Measurements from ENCODE around the gene PTPRT. TPM values are rescaled to one million over a fixed set of nuclear protein-coding genes. Genes with fewer than 3 reads are reported as not detected.

The PTPRT gene
- under 0.01 TPM for total RNA-seq

GRCh38 chr20:43189554-43190331 lies at the start of gene PTPRT:
PTPRT (minus strand) TSS chr20:43189906; CDS start chr20:43189733, 173 bp downstream.
- H3K27me3 ChIP-seq (ENCODE audit: insufficient read depth, low read length) = peaks cover 19% of the 10 kb centered on the region
- H3K9me3 ChIP-seq (ENCODE audit: low read depth, low read length) = no peaks in the 10 kb centered on the region
- no peak within 1 kb of the TSS for H3K4me3 ChIP-seq (ENCODE audit: low read length)
- no peaks in the 10 kb centered on the region for H3K4me1 ChIP-seq (ENCODE audit: insufficient read depth, low read length)

GRCh38 chr20:43238833-43239232 lies 49.1 kb upstream of the PTPRT start:
- Histone ChIP-seq H3K9me3 (ENCODE audit: low read depth, low read length) (no peaks in the 10 kb centered on the region), H3K4me1 (ENCODE audit: insufficient read depth, low read length) (no peaks in the 10 kb centered on the region), H3K27me3 (ENCODE audit: insufficient read depth, low read length) (no peaks in the 10 kb centered on the region), H3K4me3 (ENCODE audit: low read length) (no peak overlapping the region)

- Histone ChIP-seq H3K4me3 (ENCODE audit: low read length) (no peak overlapping the region), H3K9me3 (ENCODE audit: low read depth, low read length) (no peaks in the 10 kb centered on the region), H3K27me3 (ENCODE audit: insufficient read depth, low read length) (no peaks in the 10 kb centered on the region), H3K4me1 (ENCODE audit: insufficient read depth, low read length) (no peaks in the 10 kb centered on the region)
Measured at GRCh38 chr20:43238266-43238665, 48.6 kb upstream of the PTPRT start.

- no peaks in the 10 kb centered on the region for H3K4me1 ChIP-seq (ENCODE audit: insufficient read depth, low read length)
- no peak overlapping the region for H3K4me3 ChIP-seq (ENCODE audit: low read length)
- H3K9me3 ChIP-seq (ENCODE audit: low read depth, low read length) = no peaks in the 10 kb centered on the region
- no peaks in the 10 kb centered on the region for H3K27me3 ChIP-seq (ENCODE audit: insufficient read depth, low read length)
Measured at GRCh38 chr20:43237651-43238168, 48.0 kb upstream of the PTPRT start.

GRCh38 chr20:43235998-43236397 lies 46.3 kb upstream of the PTPRT start:
- no peaks in the 10 kb centered on the region for H3K27me3 ChIP-seq (ENCODE audit: insufficient read depth, low read length)
- H3K4me1 ChIP-seq (ENCODE audit: insufficient read depth, low read length) = no peaks in the 10 kb centered on the region
- H3K4me3 ChIP-seq (ENCODE audit: low read length) = no peak overlapping the region
- no peaks in the 10 kb centered on the region for H3K9me3 ChIP-seq (ENCODE audit: low read depth, low read length)

GRCh38 chr20:43231829-43232228 lies 42.1 kb upstream of the PTPRT start:
- no peaks in the 10 kb centered on the region for H3K9me3 ChIP-seq (ENCODE audit: low read depth, low read length)
- no peaks in the 10 kb centered on the region for H3K4me1 ChIP-seq (ENCODE audit: insufficient read depth, low read length)
- H3K27me3 ChIP-seq (ENCODE audit: insufficient read depth, low read length) = no peaks in the 10 kb centered on the region
- H3K4me3 ChIP-seq (ENCODE audit: low read length) = no peak overlapping the region

- no peak overlapping the region for H3K4me3 ChIP-seq (ENCODE audit: low read length)
- no peaks in the 10 kb centered on the region for H3K4me1 ChIP-seq (ENCODE audit: insufficient read depth, low read length)
- no peaks in the 10 kb centered on the region for H3K9me3 ChIP-seq (ENCODE audit: low read depth, low read length)
- H3K27me3 ChIP-seq (ENCODE audit: insufficient read depth, low read length) = no peaks in the 10 kb centered on the region
Measured at GRCh38 chr20:43229696-43230095, 40.0 kb upstream of the PTPRT start.

- Histone ChIP-seq H3K27me3 (ENCODE audit: insufficient read depth, low read length) (no peaks in the 10 kb centered on the region), H3K9me3 (ENCODE audit: low read depth, low read length) (no peaks in the 10 kb centered on the region), H3K4me1 (ENCODE audit: insufficient read depth, low read length) (no peaks in the 10 kb centered on the region), H3K4me3 (ENCODE audit: low read length) (no peak overlapping the region)
Measured at GRCh38 chr20:43220612-43221011, 30.9 kb upstream of the PTPRT start.

GRCh38 chr20:43210901-43211300 lies 21.2 kb upstream of the PTPRT start:
- no peaks in the 10 kb centered on the region for H3K9me3 ChIP-seq (ENCODE audit: low read depth, low read length)
- H3K4me3 ChIP-seq (ENCODE audit: low read length) = no peak overlapping the region
- H3K27me3 ChIP-seq (ENCODE audit: insufficient read depth, low read length) = no peaks in the 10 kb centered on the region
- no peaks in the 10 kb centered on the region for H3K4me1 ChIP-seq (ENCODE audit: insufficient read depth, low read length)

- no peaks in the 10 kb centered on the region for H3K27me3 ChIP-seq (ENCODE audit: insufficient read depth, low read length)
- no peaks in the 10 kb centered on the region for H3K9me3 ChIP-seq (ENCODE audit: low read depth, low read length)
- no peak overlapping the region for H3K4me3 ChIP-seq (ENCODE audit: low read length)
- H3K4me1 ChIP-seq (ENCODE audit: insufficient read depth, low read length) = no peaks in the 10 kb centered on the region
Measured at GRCh38 chr20:43209831-43210230, 20.1 kb upstream of the PTPRT start.

GRCh38 chr20:43205699-43206098 lies 16.0 kb upstream of the PTPRT start:
- no peaks in the 10 kb centered on the region for H3K4me1 ChIP-seq (ENCODE audit: insufficient read depth, low read length)
- H3K9me3 ChIP-seq (ENCODE audit: low read depth, low read length) = no peaks in the 10 kb centered on the region
- no peaks in the 10 kb centered on the region for H3K27me3 ChIP-seq (ENCODE audit: insufficient read depth, low read length)
- H3K4me3 ChIP-seq (ENCODE audit: low read length) = no peak overlapping the region

- Histone ChIP-seq H3K9me3 (ENCODE audit: low read depth, low read length) (no peaks in the 10 kb centered on the region), H3K27me3 (ENCODE audit: insufficient read depth, low read length) (no peaks in the 10 kb centered on the region), H3K4me3 (ENCODE audit: low read length) (no peak overlapping the region), H3K4me1 (ENCODE audit: insufficient read depth, low read length) (no peaks in the 10 kb centered on the region)
Measured at GRCh38 chr20:43202100-43202499, 12.4 kb upstream of the PTPRT start.

GRCh38 chr20:43198607-43199006 lies 8.9 kb upstream of the PTPRT start:
- H3K4me1 ChIP-seq (ENCODE audit: insufficient read depth, low read length) = no peaks in the 10 kb centered on the region
- no peak overlapping the region for H3K4me3 ChIP-seq (ENCODE audit: low read length)
- no peaks in the 10 kb centered on the region for H3K9me3 ChIP-seq (ENCODE audit: low read depth, low read length)

GRCh38 chr20:43196243-43196642 lies 6.5 kb upstream of the PTPRT start:
- H3K27me3 ChIP-seq (ENCODE audit: insufficient read depth, low read length) = no peaks in the 10 kb centered on the region
- H3K4me3 ChIP-seq (ENCODE audit: low read length) = no peak overlapping the region
- H3K4me1 ChIP-seq (ENCODE audit: insufficient read depth, low read length) = no peaks in the 10 kb centered on the region
- H3K9me3 ChIP-seq (ENCODE audit: low read depth, low read length) = no peaks in the 10 kb centered on the region

More at GRCh38 chr20:43198607-43199006, 8.9 kb upstream of the PTPRT start:
- H3K27me3 ChIP-seq (ENCODE audit: insufficient read depth, low read length) = no peaks in the 10 kb centered on the region

- Histone ChIP-seq H3K9me3 (ENCODE audit: low read depth, low read length) (no peaks in the 10 kb centered on the region), H3K27me3 (ENCODE audit: insufficient read depth, low read length) (peaks cover 2% of the 10 kb centered on the region), H3K4me1 (ENCODE audit: insufficient read depth, low read length) (no peaks in the 10 kb centered on the region), H3K4me3 (ENCODE audit: low read length) (no peak overlapping the region)
Measured at GRCh38 chr20:43194137-43194536, 4.4 kb upstream of the PTPRT start.

GRCh38 chr20:43193443-43193842 lies 3.7 kb upstream of the PTPRT start:
- no peak overlapping the region for H3K4me3 ChIP-seq (ENCODE audit: low read length)
- H3K27me3 ChIP-seq (ENCODE audit: insufficient read depth, low read length) = peaks cover 2% of the 10 kb centered on the region
- H3K9me3 ChIP-seq (ENCODE audit: low read depth, low read length) = no peaks in the 10 kb centered on the region
- no peaks in the 10 kb centered on the region for H3K4me1 ChIP-seq (ENCODE audit: insufficient read depth, low read length)

Data from mononuclear cell (primary cell).